Fibroblast of lung (primary cell): ENCODE data around the gene PDE9A. TPM values are rescaled to one million over a fixed set of nuclear protein-coding genes. Genes with fewer than 3 reads are reported as not detected.

Experiments
- DNase-seq, 2 donors: peaks; one replicate each; pipeline versions ENCODE4 v3.0.0 to v3.0.0-alpha.2; 2010; ENCODE audit warnings: low read depth in 2 of 2
- H2AFZ ChIP-seq: 2 replicates; pipeline ENCODE4 v1.5.1; 2012; ENCODE audit warnings: low read length, control low read depth, inconsistent platforms
- H3K27ac ChIP-seq: 2 replicates; pipeline ENCODE4 v1.5.1; 2011; ENCODE audit warnings: low read length, control low read depth; ENCODE audit not compliant: insufficient read depth
- H3K27me3 ChIP-seq: 2 replicates; pipeline ENCODE4 v1.5.1; 2011; ENCODE audit warnings: mild to moderate bottlenecking, low read length; ENCODE audit not compliant: control insufficient read depth, insufficient read depth
- H3K36me3 ChIP-seq: 2 replicates; pipeline ENCODE4 v1.5.1; 2011; ENCODE audit warnings: low read length; ENCODE audit not compliant: control insufficient read depth, insufficient read depth
- H3K4me1 ChIP-seq: 2 replicates; pipeline ENCODE4 v1.5.1; 2011; ENCODE audit warnings: low read length; ENCODE audit not compliant: control insufficient read depth, insufficient read depth; ENCODE audit errors: extremely low read depth
- H3K4me2 ChIP-seq: 2 replicates; pipeline ENCODE4 v1.5.1; 2011; ENCODE audit warnings: low read length, control low read depth; ENCODE audit not compliant: insufficient read depth; ENCODE audit errors: extremely low read depth
- H3K4me3 ChIP-seq, 4 experiments: fragments of 200-600 bp in 1 of 4; sonication (generic) in 1 of 4; replicated peaks in 1 of 4; 2 replicates each; pipeline ENCODE4 v1.5.1; 2011 to 2016; ENCODE audit warnings: low read length in 4 of 4, low read depth in 3 of 4, mild to moderate bottlenecking in 3 of 4, control low read depth in 2 of 4, inconsistent platforms in 1 of 4, mixed read lengths in 1 of 4; ENCODE audit not compliant: insufficient read depth in 1 of 4; ENCODE audit errors: control extremely low read depth in 1 of 4
- H3K79me2 ChIP-seq: 2 replicates; pipeline ENCODE4 v1.5.1; 2012; ENCODE audit warnings: mild to moderate bottlenecking, low read length, inconsistent platforms; ENCODE audit not compliant: control insufficient read depth, insufficient read depth
- H3K9ac ChIP-seq: 2 replicates; pipeline ENCODE4 v1.5.1; 2011; ENCODE audit warnings: mild to moderate bottlenecking, low read length, control low read depth; ENCODE audit not compliant: insufficient read depth
- H3K9me3 ChIP-seq: 2 replicates; pipeline ENCODE4 v1.5.1; 2012; ENCODE audit warnings: low read depth, low read length; ENCODE audit not compliant: control insufficient read depth, insufficient read depth
- H4K20me1 ChIP-seq: 2 replicates; pipeline ENCODE4 v1.5.1; 2011; ENCODE audit warnings: low read length; ENCODE audit not compliant: control insufficient read depth, insufficient read depth; ENCODE audit errors: extremely low read depth
- EZH2 ChIP-seq: IDR thresholded peaks from 2 replicates; pipeline ENCODE4 v1.5.1; 2012; ENCODE audit warnings: low read length, control low read depth, mild to moderate bottlenecking; ENCODE audit errors: missing control alignments
- polyA plus RNA-seq, 2 donors: library from polyadenylated mRNA; depleted of rRNA in 1 of 2; stranded (reverse) in 1 of 2; unstranded in 1 of 2; fragments of >200 nt; gene quantifications; 2 replicates each; pipeline ENCODE4 v1.2.1, GENCODE V29; 2011 to 2012; ENCODE audit warnings: missing spikeins in 1 of 2
- total RNA-seq: library from RNA; depleted of rRNA; stranded (reverse); fragments of >200 nt; gene quantifications from 2 replicates; pipeline ENCODE4 v1.2.1, GENCODE V29; 2014
- TF ChIP-seq, protein P1 (sequence below), 2 donors: IDR thresholded peaks in 1 of 2; conservative IDR thresholded peaks in 1 of 2; 1 replicate in 1 of 2; 2 replicates in 1 of 2; pipeline ENCODE4 v1.5.1; 2011 to 2012; ENCODE audit warnings: low read length in 2 of 2, control low read depth in 1 of 2, inconsistent platforms in 1 of 2, low read depth in 1 of 2, mild to moderate bottlenecking in 1 of 2

PDE9A gene
- total and polyA plus RNA-seq, 2 donors (not counting 1 experiment from before 2014, with no cell fraction given) = 1.8 to 4.4 TPM

- no peaks in the 10 kb centered on the region for H3K36me3 ChIP-seq
- H3K4me1 ChIP-seq = no peaks in the 10 kb centered on the region
- H3K4me3 ChIP-seq = no peak overlapping the region
- no peaks in the 10 kb centered on the region for H3K9me3 ChIP-seq
- H3K9ac ChIP-seq = no peak overlapping the region
- H3K27me3 ChIP-seq = no peaks in the 10 kb centered on the region
- no peak overlapping the region for H3K4me2 ChIP-seq
- DNase-seq = no peak
- H4K20me1 ChIP-seq = no peaks in the 10 kb centered on the region
- no peaks in the 10 kb centered on the region for H3K79me2 ChIP-seq
- no peak overlapping the region for H3K27ac ChIP-seq
- TF ChIP-seq, protein P1, sequence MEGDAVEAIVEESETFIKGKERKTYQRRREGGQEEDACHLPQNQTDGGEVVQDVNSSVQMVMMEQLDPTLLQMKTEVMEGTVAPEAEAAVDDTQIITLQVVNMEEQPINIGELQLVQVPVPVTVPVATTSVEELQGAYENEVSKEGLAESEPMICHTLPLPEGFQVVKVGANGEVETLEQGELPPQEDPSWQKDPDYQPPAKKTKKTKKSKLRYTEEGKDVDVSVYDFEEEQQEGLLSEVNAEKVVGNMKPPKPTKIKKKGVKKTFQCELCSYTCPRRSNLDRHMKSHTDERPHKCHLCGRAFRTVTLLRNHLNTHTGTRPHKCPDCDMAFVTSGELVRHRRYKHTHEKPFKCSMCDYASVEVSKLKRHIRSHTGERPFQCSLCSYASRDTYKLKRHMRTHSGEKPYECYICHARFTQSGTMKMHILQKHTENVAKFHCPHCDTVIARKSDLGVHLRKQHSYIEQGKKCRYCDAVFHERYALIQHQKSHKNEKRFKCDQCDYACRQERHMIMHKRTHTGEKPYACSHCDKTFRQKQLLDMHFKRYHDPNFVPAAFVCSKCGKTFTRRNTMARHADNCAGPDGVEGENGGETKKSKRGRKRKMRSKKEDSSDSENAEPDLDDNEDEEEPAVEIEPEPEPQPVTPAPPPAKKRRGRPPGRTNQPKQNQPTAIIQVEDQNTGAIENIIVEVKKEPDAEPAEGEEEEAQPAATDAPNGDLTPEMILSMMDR (conservative IDR thresholded peaks at IDR 0.05 in 1 of 2, IDR thresholded peaks at IDR 0.05 in 1 of 2; ENCODE audit: low read depth in 1 of 2, low read length in 2 of 2) = no peak
- no peak for TF ChIP-seq EZH2
- no peak overlapping the region for H2AFZ ChIP-seq
Observed at GRCh38 chr21:42666925-42667324, 13.5 kb downstream of the PDE9A start.

- H3K79me2 ChIP-seq = no peaks in the 10 kb centered on the region
- no peaks in the 10 kb centered on the region for H3K36me3 ChIP-seq
- TF ChIP-seq, protein P1 (conservative IDR thresholded peaks at IDR 0.05 in 1 of 2, IDR thresholded peaks at IDR 0.05 in 1 of 2; ENCODE audit: low read depth in 1 of 2, low read length in 2 of 2) = no peak
- no peak for TF ChIP-seq EZH2
- H3K9ac ChIP-seq = no peak overlapping the region
- no peak overlapping the region for H3K4me2 ChIP-seq
- no peak overlapping the region for H2AFZ ChIP-seq
- H4K20me1 ChIP-seq = no peaks in the 10 kb centered on the region
- no peak overlapping the region for H3K4me3 ChIP-seq
- H3K27me3 ChIP-seq = no peaks in the 10 kb centered on the region
- no peak overlapping the region for H3K27ac ChIP-seq
- H3K9me3 ChIP-seq = no peaks in the 10 kb centered on the region
- DNase-seq = no peak
- no peaks in the 10 kb centered on the region for H3K4me1 ChIP-seq
Observed at GRCh38 chr21:42668298-42668992, 15.0 kb downstream of the PDE9A start.

DNA sequence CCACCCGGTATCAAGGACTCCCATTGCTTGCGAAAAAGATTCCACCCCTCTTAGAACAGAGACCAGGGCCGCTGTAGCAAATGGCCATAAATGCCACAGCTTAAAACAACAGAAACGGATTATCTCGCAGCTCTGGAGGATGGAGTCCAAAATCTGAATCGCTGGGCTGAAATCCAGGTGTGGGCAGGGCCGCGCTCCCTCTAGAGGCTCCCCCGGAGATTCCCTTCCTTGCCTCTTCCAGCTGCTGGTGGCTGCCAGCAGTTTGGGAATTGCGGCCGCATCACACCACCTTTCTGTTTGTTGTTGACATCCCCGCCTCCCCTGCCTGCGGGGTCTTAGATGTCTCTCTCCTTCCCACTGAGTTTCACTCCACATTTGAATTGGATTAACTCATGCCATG is 15.6 kb downstream of the PDE9A start:
- Histone ChIP-seq H3K79me2 (no peaks in the 10 kb centered on the region), H3K9me3 (no peaks in the 10 kb centered on the region), H3K36me3 (no peaks in the 10 kb centered on the region), H2AFZ (no peak overlapping the region), H3K27ac (no peak overlapping the region), H4K20me1 (no peaks in the 10 kb centered on the region), H3K27me3 (no peaks in the 10 kb centered on the region), H3K9ac (no peak overlapping the region), H3K4me3 (no peak overlapping the region), H3K4me2 (no peak overlapping the region), H3K4me1 (no peaks in the 10 kb centered on the region)
- TF ChIP-seq, protein P1 (conservative IDR thresholded peaks at IDR 0.05 in 1 of 2, IDR thresholded peaks at IDR 0.05 in 1 of 2; ENCODE audit: low read depth in 1 of 2, low read length in 2 of 2) = no peak
- no peak for TF ChIP-seq EZH2
- no peak for DNase-seq
